Stimulated activated CD4-positive, alpha-beta T cell treated with anti-CD3 and anti-CD28 coated beads, Interleukin-4, amount 100 ng/mL, for 1 hour (primary cell): ENCODE data around the gene COL26A1.
"Not testable (repeated sequence)": the region's sequence is repeated elsewhere in the genome, so short reads cannot be mapped to it uniquely, and the experiment has no call there.

ENCODE experiments used
- DNase-seq: peaks from one replicate; pipeline ENCODE4 v3.0.0-alpha.2; 2020

Gene COL26A1

DNA sequence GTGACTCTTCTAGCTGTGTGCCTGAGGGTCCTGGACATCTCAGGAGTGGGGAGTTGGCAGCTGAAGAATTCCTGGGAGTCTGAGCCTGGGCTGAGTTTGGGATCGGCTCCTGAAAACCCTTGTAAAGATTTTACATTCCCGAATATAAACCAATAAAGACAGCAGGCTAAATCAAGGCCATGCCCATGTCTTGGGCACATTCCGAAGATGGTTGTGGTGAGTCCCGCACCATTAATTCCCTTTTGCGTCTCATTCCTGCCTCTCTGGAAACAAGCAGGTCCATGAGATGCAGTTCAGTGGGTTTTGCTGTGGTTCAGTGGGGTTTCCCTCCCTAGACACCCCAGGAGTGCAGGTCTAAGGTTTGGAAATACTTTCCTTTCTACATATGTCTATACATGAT is 90.9 kb downstream of the COL26A1 start:
- no peak for DNase-seq

DNA sequence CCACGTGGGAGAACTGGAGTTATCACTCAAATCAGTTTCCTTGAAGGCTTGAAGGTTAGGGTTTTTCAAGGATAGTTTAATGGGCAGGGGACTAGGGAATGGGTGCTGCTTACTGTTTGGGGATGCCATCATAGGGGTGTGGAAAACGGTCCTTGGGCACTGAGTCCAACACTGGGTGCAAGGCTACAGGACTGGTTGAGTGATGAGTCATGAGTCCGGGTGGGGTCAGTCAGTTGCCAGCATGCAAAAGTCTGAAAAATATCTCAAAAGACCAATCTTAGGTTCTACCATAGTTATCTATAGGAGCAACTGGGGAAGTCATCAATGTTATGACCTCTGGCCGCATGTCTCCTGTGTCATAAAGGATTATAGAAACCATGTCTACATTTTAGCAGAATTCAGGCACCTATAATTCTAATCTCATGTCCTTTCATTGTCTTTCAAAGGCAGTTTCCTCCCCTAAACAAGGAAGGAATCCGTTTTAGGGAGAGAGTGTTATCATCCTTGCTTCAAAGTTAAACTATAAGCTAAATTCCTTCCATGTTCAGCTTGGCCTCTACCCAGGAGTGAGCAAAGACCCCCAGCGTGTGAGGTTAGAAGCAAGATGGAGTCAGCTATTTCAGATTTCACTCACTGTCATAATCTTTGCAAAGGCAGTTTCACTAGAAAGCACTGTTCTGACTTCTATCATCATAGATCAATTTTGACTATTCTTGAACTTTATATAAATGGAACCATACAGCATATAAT is 94.5 kb downstream of the COL26A1 start:
- DNase-seq, result no peak

DNA sequence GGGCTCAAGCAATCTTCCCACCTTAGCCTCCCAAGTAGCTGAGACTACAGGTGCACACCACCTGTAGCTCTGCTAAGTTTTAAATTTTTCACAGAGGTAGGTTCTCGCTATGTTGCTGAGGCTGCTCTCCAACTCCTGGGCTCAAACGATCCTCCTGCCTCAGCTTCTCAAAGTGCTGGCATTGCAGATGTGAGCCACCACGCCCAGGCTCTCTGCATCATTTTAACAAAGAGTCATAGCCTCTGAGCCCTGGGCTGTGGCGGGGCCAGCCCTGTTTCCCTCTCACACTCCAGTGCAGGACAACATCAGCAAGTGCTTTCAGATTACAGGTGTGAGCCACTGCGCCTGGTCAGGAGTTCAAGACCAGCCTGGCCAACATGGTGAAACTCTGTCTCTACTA is 102.5 kb downstream of the COL26A1 start:
- no peak for DNase-seq

DNA sequence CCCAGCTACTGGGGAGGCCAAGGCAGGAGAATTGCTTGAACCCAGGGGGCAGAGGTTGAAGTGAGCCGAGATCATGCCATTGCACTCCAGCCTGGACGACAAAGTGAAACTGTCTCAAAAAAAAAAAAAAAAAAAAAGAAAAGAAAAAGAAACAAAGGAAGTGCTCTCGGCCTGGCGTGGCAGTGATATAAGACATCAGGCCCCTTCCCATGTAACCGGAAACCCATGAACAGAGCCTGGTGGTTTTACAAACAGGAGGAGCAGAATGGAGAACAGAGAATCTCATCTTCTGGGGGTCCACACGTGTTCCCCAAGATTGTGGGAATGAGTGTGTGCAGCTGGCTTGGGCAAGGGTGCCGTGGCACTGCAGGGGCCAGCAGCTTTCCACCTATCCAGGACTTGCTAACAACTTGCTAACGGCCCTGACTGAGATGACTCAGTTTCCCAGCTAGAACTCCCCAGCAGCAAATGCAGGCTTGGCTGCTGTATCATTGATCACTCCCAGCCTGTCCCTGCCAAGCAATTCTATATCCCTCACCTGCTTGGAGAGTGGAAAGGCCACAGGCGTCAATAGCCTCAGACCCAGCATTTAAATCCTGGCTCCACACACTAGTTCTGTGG is 103.0 kb downstream of the COL26A1 start:
- DNase-seq, result no peak

DNA sequence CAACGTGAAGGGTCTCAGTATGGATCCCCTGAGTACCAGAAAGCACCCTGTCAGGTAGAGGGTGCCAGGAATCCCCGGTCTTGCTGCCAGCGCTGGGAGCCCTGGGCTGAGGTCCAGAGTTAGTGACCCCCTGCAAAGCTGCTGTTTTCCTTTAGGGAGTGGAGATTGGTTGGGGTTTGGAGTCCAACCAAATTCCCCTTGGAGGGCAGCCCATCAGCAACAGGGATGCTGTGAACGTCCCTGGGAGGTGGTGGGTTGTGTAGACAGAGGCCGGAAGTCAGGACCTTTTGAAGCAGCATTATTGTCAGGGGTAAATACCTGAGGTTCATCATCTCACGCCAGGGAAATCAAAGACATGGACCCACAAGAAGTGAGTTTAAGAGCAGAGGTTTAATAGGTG is 104.2 kb downstream of the COL26A1 start:
- DNase-seq, result no peak

- DNase-seq, result no peak
These were observed 106.0 kb downstream of the COL26A1 start for GRCh38 chr7:101468546-101469275.

- no peak for DNase-seq
These were observed 108.2 kb downstream of the COL26A1 start for GRCh38 chr7:101470668-101471487.

DNA sequence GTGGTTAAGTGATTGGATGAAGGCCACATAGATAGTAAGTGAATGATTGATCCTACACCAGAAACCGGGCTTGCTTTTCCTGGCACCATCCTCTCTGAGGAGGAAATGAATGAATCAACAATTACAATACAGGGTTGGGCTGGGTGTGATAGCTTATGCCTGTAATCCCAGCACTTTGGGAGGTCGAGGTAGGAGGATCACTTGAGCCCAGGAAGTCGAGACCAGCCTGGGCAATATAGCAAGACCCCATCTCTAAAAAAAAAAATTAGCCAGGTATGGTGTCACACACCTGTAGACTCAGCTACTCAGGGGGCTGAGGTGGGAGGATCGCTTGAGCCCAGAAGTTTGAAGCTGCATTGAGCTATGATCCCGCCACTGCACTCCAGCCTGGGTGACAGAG is 111.5 kb downstream of the COL26A1 start:
- no peak for DNase-seq

DNA sequence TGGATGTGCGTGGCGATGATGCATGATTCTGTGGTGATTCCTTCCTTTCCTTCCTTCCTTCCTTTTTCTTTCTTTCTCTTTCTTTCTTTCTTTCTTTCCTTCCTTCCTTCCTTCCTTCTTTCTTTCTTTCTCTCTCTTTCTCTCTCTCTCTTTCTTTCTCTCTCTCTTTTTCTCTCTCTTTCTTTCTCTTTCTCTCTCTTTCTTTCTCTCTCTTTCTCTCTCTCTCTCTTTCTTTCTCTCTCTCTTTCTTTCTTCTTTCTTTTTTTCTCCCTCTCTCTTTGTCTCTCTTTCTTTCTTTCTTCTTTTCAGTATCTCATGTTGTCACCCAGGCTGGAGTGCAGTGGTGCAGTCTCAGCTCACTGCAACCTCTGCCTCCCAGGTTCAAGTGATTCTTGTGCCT is 113.0 kb downstream of the COL26A1 start:
- not testable (repeated sequence) for DNase-seq

DNA sequence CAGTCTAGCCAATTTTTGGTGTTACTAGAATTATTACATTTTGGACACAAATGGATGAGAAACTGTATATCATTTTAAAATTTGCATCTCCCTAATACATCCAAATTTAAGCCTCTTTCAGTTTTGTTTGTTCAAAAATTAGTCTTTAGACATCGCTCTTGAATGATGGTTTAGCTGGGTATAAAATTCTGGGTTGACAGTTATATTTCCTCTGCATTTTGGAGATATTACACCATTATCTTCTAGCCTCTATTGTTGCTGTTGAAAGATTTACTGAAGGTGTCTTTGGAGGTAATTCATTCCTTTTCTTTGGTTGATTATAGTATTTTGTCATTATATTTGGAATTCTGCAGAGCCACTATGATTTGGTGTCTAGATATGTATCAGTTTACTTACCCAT is 116.5 kb downstream of the COL26A1 start:
- no peak for DNase-seq

DNA sequence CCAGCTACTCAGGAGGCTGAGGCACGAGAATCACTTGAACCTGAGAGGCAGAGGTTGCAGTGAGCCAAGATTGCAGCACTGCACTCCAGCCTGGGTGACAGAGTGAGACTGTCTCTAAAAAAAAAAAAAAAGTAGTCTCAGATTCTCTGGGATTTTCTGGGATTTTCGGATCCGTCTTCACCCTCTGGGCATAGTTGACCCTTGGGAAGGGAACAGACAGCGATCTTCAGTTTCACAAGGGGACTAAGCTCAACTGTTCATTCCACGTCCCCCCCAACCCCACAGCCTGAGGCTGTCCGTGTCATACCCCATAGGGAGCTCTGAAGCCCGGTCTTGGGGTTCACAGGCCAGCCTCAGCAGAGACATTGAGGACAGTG is 123.4 kb downstream of the COL26A1 start:
- not testable (repeated sequence) for DNase-seq

- no peak for DNase-seq
These were observed 123.9 kb downstream of the COL26A1 start for GRCh38 chr7:101486433-101487104.

- no peak for DNase-seq
These were observed 124.4 kb downstream of the COL26A1 start for GRCh38 chr7:101487105-101487458.

DNA sequence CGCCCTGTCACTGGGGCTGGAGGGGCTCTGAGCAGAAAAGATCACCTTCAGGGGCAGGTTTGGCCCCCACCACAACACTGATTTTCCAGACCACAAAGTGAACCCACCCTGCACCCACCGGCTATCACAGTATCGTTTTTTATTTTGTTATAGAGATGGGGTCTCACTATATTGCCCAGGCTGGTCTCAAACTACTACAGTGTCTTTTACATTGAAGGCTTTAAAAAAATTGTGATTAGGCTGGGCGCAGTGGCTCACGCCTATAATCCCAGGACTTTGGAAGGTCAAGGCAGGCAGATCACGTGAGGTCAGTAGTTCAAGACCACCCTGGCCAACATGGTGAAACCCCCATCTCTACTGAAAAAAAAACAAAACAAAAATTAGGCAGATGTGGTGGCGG is 125.1 kb downstream of the COL26A1 start:
- DNase-seq, result no peak

- no peak for DNase-seq
These were observed 126.3 kb downstream of the COL26A1 start for GRCh38 chr7:101488826-101489572.

DNA sequence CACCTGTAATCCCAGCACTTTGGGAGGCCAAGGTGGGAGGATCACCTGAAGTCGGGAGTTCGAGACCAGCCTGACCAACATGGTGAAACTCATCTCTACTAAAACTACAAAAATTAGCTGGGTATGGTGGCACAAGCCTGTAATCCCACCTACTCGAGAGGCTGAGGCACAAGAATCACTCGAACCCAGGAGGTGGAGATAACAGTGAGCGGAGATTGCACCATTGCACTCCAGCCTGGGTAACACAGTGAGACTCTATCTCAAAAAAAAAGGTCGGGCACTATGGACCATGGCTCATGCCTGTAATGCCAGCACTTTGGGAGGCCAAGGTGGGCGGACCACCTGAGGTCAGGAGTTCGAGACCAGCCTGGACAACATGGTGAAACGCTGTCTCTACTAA is 127.8 kb downstream of the COL26A1 start:
- not testable (repeated sequence) for DNase-seq

GRCh38 chr7:101491442-101491841 is 128.8 kb downstream of the COL26A1 start:
- DNase-seq, result not testable (repeated sequence)

DNA sequence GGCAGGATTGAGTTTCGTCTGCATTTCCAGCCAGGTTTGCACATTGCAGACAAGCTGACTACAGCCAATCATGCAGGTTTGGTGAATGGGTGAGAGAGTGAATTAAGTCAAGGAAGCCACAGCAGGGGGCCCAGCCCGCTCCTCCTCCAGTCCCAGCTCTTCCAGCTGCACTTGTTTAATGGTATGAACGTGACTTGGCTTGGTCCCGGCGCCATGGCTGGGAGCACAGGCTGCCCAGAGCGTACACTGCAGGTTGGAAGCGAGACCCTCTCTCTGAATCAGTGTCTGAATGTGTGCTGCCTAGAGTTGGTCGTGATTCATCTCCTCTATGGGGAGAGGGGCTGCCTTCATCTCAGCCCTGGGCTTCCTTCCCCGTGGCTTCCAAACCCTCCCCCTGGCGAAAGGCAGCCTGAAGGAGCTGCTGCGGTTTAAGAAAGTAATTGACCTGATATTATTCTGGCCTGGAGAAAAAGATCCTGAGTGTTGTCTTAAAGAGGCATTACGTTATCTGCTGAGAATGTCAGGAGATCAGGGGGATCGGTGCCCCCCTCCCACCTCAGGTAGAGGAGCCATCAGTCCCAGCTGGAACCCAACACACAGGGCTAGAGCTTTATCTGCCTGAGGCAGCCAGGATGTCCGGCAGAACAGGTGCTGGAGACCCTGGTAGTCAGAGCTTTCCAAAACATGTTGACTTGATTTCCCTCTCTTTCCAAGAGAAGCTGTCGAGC is 132.1 kb downstream of the COL26A1 start:
- no peak for DNase-seq

DNA sequence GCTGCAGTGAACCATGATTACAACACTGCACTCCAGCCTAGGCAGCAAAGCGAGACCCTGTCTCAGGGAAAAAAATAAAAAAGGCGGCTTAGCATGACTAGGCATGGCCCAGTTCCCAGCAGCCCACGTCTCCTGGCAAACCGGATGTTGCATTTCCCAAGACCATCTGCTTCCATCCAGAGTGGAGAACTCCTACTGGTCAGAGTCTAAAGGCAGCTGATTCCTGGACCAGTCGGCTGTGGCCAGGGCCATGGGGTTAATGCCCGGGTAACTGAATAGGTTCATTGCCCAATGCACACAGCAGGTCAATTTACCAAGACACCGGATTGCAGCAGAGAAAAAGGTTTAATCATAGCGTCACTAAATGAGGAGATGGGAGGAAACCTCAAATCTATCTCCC is 133.3 kb downstream of the COL26A1 start:
- no peak for DNase-seq

DNA sequence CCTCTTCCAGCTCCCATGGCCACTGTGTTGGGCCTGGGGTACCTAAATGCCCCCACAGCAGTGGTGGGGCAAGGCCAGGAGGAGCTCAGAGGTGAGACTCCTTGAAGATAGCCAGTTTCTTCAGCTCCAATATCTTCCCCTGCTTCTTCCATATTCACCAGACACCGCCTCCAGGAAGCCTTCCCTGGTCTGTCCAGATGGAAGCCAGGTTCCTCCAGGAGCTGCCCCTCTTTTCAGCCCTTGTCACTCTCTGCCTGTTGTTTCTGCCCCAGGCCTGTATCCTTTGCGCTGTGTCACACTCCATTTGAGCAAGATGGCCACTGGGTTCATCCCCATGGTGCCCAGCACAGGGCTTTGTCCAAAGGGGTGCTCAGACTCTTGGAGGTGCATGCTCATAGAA is 138.7 kb downstream of the COL26A1 start:
- no peak for DNase-seq

GRCh38 chr7:101502466-101503098 is 139.9 kb downstream of the COL26A1 start:
- DNase-seq, result no peak
